IPS DF 4.7 (cell line): ENCODE results near the gene TREML2.
"Not testable (repeated sequence)": the region's sequence is repeated elsewhere in the genome, so short reads cannot be mapped to it uniquely, and the experiment has no call there.

ENCODE experiments used
- DNase-seq: peaks from one replicate; pipeline ENCODE4 v3.0.0-alpha.2; 2013; ENCODE audit warnings: low spot score; ENCODE audit errors: extremely low read depth

Gene TREML2

DNA sequence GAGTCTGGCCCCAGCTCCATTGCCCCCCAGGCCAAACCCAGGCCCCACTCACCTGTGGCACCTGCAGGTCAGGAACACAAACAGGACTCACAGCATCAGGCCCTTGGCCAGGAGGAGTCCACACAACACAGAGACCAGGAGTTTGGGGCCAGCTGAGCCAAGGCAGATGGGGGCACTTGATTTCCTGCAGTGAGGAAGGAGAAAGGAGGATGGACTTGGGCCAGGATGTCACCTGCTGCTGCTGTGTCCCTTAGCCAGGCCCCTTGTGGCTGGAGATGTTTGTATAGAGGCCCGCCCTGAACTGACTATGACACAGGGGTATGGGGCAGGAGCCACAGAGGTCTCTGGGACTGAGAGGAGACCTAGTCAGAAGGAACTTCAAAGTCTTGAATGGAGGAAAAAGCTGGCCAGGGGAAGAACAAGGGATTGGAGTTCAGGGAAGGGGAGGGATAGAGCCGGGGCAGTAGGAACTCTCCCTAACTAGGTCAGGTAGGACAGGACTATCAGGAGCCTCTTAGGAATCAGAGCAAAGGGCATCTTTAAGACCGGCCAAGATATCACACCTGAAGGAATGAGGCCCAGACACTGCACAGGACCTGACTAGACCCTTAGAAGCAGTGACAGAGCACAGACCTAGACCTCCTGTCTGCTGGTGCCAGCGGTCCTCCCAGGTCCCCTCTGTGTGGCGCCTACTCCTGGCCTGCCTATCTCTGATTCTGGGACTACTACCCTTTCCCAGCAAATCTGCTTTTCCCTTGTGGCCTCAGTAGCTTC, 8.8 kb upstream of the TREML2 start:
- DNase-seq, result no peak

DNA sequence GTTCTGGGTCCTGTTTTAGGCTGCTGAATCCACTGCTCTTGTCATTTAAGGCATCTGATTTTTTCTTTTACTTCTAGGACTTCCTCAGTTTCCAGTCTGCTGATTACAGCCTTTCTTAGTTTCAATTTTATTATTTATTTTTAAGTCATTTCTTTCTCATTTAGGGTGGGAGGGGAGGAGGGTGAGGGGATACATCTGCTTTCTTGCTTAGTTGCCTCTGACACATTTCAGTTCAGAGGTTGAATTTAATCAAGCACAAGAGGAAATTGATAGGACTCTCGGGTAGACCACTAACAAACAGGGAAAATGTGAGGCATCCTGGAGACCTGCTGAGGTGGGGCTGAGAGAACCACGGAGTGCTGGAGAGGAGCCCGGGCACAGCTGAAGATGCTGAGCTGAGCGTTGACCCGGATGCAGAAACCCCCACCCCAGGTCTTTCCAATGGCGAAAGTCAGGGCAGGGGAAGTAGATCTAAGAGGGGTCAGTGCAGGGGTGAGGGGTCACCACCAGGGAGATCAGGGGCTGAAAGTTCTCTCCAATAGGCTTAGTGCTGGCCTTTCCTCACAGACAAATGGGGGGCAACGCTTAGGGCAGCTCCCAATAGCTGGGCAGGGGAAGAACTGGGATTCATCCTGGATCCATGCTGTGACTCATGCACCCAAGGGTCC, 7.6 kb upstream of the TREML2 start:
- no peak for DNase-seq

- DNase-seq, result no peak
Measured at GRCh38 chr6:41204156-41204555, 3.2 kb upstream of the TREML2 start.

DNA sequence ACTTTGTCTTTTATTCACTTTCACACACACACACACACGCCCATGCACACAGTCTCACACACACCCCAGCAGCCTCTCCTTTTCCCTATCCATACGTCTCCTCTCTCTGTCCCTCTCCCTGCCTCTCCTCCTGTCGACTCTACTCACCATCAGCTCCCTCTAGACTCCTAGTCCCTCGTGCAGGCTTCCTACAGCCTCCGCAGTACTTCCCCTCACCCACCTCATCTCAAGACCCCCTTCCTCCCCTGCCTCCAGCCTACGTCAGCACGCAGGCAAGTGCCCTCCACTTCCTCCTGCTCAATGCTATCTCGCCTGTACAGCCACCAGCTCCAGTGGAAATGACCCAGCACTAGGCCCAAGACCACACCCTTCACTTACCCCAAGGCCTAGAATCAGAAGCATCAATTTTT, 820 bp upstream of the TREML2 start:
- DNase-seq, result no peak

GRCh38 chr6:41200296-41200900, 551 bp downstream of the TREML2 start:
- no peak for DNase-seq

DNA sequence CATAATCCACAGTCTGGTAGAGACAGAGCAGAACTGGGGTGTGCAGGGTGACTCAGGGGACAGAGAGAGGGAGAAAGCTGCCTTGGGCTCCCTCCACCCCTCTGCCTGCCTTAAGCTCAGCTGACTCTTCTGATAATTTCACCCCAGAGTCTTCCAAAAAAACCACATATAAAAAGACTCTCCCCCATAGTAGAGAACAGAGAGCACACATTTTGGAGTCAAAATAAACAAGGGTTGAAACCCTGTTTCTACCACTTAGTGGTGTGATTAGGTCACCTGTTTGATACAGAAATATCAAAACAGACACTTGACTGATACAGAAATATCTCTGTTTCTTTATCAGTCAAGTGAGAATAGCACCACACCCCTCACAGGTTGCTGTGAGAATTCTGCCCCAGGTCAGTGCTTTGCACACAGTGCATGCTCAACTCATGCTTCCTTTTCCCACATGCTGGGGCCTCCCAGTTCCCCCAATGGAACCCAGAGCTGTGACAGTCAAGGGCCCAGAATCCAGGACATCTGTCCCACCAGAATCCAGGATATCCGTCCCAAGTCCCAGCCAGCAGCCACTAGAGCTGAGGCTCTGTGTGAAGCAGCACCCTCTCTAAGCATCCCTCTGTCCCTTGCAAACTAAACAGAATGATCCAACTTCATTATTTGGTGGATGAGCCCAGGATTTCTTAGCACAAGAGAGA, 1.2 kb downstream of the TREML2 start:
- DNase-seq, result no peak

- DNase-seq, result no peak
Measured at GRCh38 chr6:41197234-41197633, 3.7 kb downstream of the TREML2 start.

DNA sequence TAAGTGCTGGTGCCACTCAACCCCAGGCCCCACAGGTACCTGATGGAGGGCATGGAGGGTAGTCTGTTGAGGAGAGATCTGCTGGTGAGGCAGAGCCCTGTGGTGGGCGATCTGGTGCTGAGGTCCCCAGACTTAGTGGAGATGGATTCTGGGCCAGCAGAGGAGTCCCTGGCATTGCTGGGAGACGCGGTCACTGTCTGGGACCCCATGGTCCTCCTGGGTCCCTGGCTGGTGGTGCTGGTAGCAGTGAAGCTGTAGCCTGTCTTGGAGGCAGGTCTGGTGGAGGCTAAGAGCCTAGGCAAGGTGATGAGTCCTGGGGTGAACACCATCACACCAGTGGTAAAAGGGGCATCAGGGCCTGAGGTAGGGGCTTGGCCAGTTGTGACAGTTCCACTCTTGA, 6.6 kb downstream of the TREML2 start:
- DNase-seq, result no peak

DNA sequence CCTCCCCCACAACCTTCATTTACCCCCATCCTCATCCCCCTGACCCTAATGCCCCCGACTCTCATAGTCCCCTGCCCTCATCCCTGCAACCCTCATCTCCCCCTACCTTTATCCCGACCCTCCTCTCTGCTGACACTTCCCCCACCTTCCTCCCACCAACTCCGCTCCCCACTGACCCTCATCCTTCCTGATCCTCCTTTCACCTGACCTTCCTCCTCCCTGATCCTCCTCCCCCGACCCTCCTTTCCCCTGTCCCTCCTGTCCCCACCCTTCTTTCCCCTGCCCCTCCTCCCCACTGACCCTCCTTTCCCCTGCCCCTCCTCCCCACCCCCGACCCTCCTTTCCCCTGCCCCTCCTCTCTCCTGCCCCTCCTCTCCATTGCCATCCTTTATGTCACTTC, 7.1 kb downstream of the TREML2 start:
- DNase-seq, result no peak

- no peak for DNase-seq
Measured at GRCh38 chr6:41193171-41193734, 7.7 kb downstream of the TREML2 start.

- DNase-seq, result peak; percentile 53
Measured at GRCh38 chr6:41191569-41191968, 9.4 kb downstream of the TREML2 start.

DNA sequence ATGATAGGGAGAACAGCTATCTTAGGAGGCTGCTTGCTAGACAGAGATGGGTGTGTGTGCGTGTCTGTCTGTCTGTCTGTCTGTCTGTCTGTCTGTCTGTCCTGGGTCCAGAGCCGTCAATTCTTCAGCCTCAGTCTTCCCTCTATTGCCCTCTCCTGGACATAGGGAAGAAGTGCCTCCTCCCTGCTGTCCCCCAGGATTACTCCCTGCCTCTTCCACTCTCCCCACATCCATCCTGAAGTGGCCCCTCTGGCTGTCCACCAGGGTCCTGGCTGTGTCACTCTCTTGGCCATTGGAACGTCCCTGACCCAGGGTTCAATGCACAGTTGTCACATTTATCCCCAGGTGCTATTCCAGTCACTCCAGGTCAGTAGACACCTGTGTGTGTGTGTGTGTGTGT, 10.2 kb downstream of the TREML2 start:
- no peak for DNase-seq

GRCh38 chr6:41189967-41190366, 11.0 kb downstream of the TREML2 start:
- no peak for DNase-seq

GRCh38 chr6:41189046-41189445, 11.9 kb downstream of the TREML2 start:
- DNase-seq, result not testable (repeated sequence)

DNA sequence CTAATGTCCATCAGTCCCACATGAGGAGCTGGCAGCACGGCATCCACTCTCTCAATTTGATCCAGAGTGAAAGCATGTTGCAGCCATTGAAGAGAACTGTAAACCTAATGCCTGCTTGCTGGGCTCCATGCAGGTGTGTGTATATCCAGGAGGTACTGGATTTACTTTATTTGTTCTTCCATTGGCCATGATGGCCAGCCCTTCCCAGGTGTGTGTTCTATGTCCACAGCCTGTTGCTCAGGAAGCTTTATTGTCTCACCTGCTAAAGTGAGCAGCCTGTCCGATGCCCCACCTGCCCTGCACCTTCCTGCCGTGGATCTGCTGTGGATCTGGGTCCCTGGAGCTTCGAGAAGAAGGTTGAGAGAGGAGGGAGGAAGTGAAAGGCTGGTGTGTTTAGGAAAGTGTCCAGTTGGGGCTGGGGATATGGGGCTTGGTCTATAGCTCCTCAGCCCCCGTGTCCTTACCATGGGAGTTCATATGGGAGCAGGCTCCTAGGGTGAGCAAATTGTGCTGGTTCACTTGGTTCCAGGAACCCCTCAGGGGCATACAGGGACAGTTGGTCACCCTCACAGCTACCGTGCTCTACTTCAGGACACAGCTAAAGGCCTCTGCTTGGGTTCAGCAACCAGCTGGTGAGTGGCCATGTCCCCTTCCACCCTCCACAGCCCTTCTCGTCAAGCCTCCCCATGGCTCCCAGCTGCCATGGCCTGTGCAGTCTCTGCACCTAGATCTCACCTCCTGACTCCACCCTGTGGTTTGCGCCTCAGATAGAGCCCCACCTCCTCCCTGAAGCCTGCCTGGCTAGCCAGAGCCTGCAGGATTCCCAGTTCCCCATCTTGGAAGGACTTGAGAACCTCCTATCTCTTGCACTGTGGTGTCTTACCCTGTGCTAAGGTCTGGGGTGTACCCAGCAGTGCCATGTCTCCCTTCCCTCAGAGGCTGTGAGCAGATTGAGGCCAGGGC, 12.7 kb downstream of the TREML2 start:
- DNase-seq, result no peak

DNA sequence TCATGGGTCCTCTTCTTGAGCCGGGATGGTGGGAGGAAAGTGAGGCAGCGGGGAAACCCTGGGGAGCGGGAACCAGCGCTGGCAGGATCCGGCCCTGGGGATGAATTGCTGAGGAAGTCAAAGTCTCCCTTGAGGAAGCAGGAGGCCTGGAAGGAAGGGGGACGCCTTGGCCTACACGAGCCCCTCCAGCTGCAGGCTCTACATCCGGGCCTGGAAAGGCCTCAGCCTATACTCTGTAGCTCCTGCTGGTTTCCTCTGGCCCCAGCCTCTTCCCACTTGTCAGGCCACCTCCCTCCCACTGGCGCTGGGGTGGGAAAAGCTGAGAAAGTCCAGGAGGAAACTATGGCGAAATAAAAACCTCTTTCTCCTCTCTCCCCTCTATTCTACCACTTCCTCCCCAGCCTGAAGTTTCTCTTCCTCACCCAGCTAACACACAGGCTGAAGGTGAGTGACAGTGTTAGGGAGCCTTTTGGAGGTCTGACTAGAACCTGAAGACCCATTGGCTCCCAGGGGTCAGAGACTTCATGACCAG, 14.9 kb downstream of the TREML2 start:
- DNase-seq, result no peak

- no peak for DNase-seq
Measured at GRCh38 chr6:41184761-41185160, 16.2 kb downstream of the TREML2 start.

DNA sequence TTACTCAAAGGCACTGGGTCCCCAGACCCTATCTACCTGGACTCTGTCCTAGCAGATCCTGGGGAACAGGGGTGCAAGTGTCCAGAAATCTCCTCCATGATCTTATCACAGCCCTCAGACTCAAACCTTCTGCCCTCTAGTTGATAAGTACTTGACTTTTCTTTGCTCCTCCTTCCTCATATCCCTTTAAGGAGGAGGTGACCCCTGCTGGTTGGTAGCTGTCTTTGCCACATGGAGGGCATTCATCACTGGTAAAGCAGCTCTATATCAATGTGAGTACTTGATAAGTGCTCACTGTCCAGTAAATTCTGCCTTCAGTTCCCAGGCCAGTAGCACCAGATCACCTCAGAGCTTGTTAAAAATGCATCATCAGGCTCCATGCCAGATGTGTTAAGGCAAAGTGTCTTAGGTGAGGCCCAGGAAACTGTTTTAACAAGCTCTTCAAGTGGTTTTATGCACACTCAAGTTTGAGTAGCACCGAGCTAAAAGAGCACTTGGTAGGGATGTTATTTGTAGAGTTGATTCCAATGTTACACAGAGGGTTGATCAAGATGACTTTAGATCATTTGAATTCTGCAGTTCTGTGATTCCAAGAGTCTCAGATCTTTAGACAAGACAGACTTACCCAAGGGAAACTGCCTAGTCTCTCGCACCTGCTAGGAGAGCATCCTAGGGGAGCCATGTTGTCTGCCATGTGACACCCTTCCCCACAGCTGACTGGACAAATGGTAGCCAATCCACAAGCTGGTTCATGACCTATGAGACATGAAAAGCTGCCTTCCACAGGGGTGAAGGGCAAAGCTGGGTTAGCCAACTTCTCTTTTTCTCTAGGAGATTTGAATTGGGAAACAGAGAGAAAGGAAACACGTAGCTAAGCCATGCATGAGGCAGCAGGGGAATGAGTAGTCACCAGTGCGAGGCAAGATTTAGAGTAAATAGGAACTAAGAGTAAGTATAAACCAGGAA, 18.6 kb downstream of the TREML2 start:
- peak; percentile 38 for DNase-seq

DNA sequence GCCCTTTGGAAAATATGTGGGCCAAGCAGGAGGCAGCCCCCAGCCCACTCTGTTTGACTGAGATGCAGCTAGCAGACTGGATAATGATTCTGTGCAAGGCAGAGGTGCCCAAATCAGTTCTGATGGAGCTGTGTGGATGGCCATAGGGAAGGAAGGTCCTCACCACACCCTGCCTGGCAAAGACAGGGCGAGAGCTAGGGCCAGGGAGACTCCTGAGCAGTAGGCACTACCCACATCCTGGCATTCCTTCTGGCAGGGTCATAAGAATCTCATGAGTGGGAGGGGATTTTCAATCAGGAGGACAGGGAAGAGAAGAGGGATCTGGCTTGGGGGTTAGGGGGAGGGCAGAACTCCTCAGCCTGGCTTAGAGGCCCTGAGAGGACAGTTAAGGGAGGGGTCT, 19.4 kb downstream of the TREML2 start:
- no peak for DNase-seq
